GM12878 (cell line): Measurements from ENCODE around the gene TMEM255A. TPM values are rescaled to one million over a fixed set of nuclear protein-coding genes. Genes with fewer than 3 reads are reported as not detected.

ENCODE experiments used
- BMI1 ChIP-seq: fragments of 450-650 bp; IDR thresholded peaks from 2 replicates; pipeline ENCODE4 v1.6.1; 2016; ENCODE audit warnings: mild to moderate bottlenecking, moderate library complexity, borderline replicate concordance
- CBFB ChIP-seq: IDR thresholded peaks from 2 replicates; pipeline ENCODE4 v1.6.1; 2016; ENCODE audit warnings: antibody characterized with exemption, low read depth
- CBX3 ChIP-seq: fragments of 200-600 bp; sonication (generic); IDR thresholded peaks from 2 replicates; pipeline ENCODE4 v1.6.1; 2016; ENCODE audit warnings: low read depth, borderline replicate concordance
- CUX1 ChIP-seq: IDR thresholded peaks from 2 replicates; pipeline ENCODE4 v1.6.1; 2012; ENCODE audit warnings: improper control_type of control experiment, low read depth, low read length; ENCODE audit not compliant: insufficient replicate concordance
- FOXM1 ChIP-seq: IDR thresholded peaks from 2 replicates; pipeline ENCODE4 v1.6.1; 2012; ENCODE audit warnings: low read depth, mild to moderate bottlenecking, inconsistent platforms, low read length, moderate library complexity
- MYB ChIP-seq: fragments of 150-350 bp; IDR thresholded peaks from 2 replicates; pipeline ENCODE4 v1.6.1; 2014; ENCODE audit warnings: mild to moderate bottlenecking, low read depth, low read length, borderline replicate concordance
- MYC ChIP-seq: IDR thresholded peaks from 2 replicates; pipeline ENCODE4 v1.6.1; 2011; ENCODE audit warnings: mild to moderate bottlenecking, low read length, moderate library complexity, inconsistent platforms; ENCODE audit not compliant: insufficient read depth, insufficient replicate concordance, insufficient read length, severe bottlenecking
- NBN ChIP-seq: fragments of 450-650 bp; IDR thresholded peaks from 2 replicates; pipeline ENCODE4 v1.6.1; 2016
- NFYB ChIP-seq: IDR thresholded peaks from 2 replicates; pipeline ENCODE4 v1.6.1; 2011; ENCODE audit warnings: low read depth, mild to moderate bottlenecking, low read length, improper control_type of control experiment, moderate library complexity; ENCODE audit not compliant: insufficient read depth
- RB1 ChIP-seq: fragments of 450-650 bp; formaldehyde crosslinking; IDR thresholded peaks from 2 replicates; pipeline ENCODE4 v1.6.1; 2017; ENCODE audit warnings: mild to moderate bottlenecking, borderline replicate concordance
- RFX5 ChIP-seq: IDR thresholded peaks from 2 replicates; pipeline ENCODE4 v1.6.1; 2011; ENCODE audit warnings: low read depth, low read length, improper control_type of control experiment
- RUNX3 ChIP-seq: IDR thresholded peaks from 2 replicates; pipeline ENCODE4 v1.6.1; 2012; ENCODE audit warnings: low read length, inconsistent platforms
- TAF1 ChIP-seq: IDR thresholded peaks from 2 replicates; pipeline ENCODE4 v1.6.1; 2011; ENCODE audit warnings: mild to moderate bottlenecking, low read depth, low read length, borderline replicate concordance
- ZBTB4 ChIP-seq: fragments of 450-650 bp; formaldehyde crosslinking; IDR thresholded peaks from 2 replicates; pipeline ENCODE4 v1.4.0; 2022; ENCODE audit warnings: mild to moderate bottlenecking, moderate library complexity
- ZNF384 ChIP-seq: IDR thresholded peaks from 2 replicates; pipeline ENCODE4 v1.6.1; 2012; ENCODE audit warnings: low read depth, mild to moderate bottlenecking, low read length, improper control_type of control experiment, borderline replicate concordance
- ZNF687 ChIP-seq: fragments of 450-650 bp; IDR thresholded peaks from 2 replicates; pipeline ENCODE4 v1.6.1; 2017; ENCODE audit warnings: mild to moderate bottlenecking, moderate library complexity
- polyA plus RNA-seq, 11 experiments: library from polyadenylated mRNA; depleted of rRNA in 4 of 11; unstranded in 6 of 11; stranded (reverse) in 5 of 11; fragments of >200 nt; fragmentation: Nextera tagmentation in 4 of 11; fragmentation: Illumina TruSeq in 1 of 11; extraction: Ambion mirVana in 4 of 11; extraction: Trizol in 1 of 11; gene quantifications; 1 replicate in 1 of 11; 2 replicates in 10 of 11; pipeline versions ENCODE4 v1.2.1 to v1.2.3, GENCODE V29; 2011 to 2016; ENCODE audit warnings: inconsistent platforms in 2 of 11, missing spikeins in 2 of 11, low read depth in 1 of 11
- total RNA-seq, 4 experiments: library from RNA; depleted of rRNA in 3 of 4; stranded (reverse); fragments of >200 nt in 3 of 4; fragmentation: Illumina TruSeq in 1 of 4; extraction: Trizol in 1 of 4; gene quantifications; 2 replicates each; pipeline versions ENCODE4 v1.2.1 to v1.2.3, GENCODE V29; 2013 to 2021

TMEM255A gene
- total and polyA plus RNA-seq, 10 of the 15 experiments (the other 5 are each of a cell fraction or from before 2014, with no cell fraction given), result 0.90 to 5.4 (median 1.3) TPM

GRCh38 chrX:120308959-120309872, 2.0 kb downstream of the TMEM255A start (continued):
- TF ChIP-seq ZNF687 (0 out of 2 replicates have a peak, but pooled peaks have one; percentile 51), RB1 (peak; percentile 20; the same call in 1 of the 2 replicates), RFX5 (no peak; the same call in 1 of the 2 replicates), RUNX3 (peak; percentile 50; the same call in 1 of the 2 replicates), MYC (no peak), NBN (peak; percentile 88), CBFB (no peak), ZNF384 (0 out of 2 replicates have a peak, but pooled peaks have one; percentile 7), CBX3 (no peak), ZBTB4 (CRISPR knock-in tag) (no peak), FOXM1 (no peak), BMI1 (no peak), NFYB (no peak), CUX1 (no peak), MYB (no peak), TAF1 (no peak)
